Natural killer cell treated with Interleukin-12 subunit alpha and Interleukin-12 subunit beta and Interleukin-15 and Interleukin-18, amount 100 ng/mL, for 72 hours (primary cell): ENCODE results near the gene NFATC2. TPM values are rescaled to one million over a fixed set of nuclear protein-coding genes. Genes with fewer than 3 reads are reported as not detected.

Experiments
- ATAC-seq, 2 donors: fragments of 150-1000 bp; cut with Tn5 transposase in 1 of 2; sonication (Bioruptor Pico), chemical (Tn5 transposase) in 1 of 2; 2 replicates each; pipeline ENCODE4 v1.10.0; 2021
- DNase-seq: peaks from one replicate; pipeline ENCODE4 v3.0.0; 2022; ENCODE audit warnings: low spot score
- H3K27ac Mint-ChIP-seq, 2 donors: 1 replicate in 1 of 2; 2 replicates in 1 of 2; pipeline ENCODE4 v1.8.0; 2022; ENCODE audit warnings: mixed read lengths in 2 of 2, mild to moderate bottlenecking in 1 of 2, moderate library complexity in 1 of 2
- H3K27me3 Mint-ChIP-seq, 2 donors: 1 replicate in 1 of 2; 2 replicates in 1 of 2; pipeline ENCODE4 v1.8.0; 2022; ENCODE audit warnings: mixed read lengths in 2 of 2
- H3K36me3 Mint-ChIP-seq: one replicate; pipeline ENCODE4 v1.8.0; 2022; ENCODE audit warnings: mixed read lengths
- H3K4me1 Mint-ChIP-seq, 2 donors: 1 replicate in 1 of 2; 2 replicates in 1 of 2; pipeline ENCODE4 v1.8.0; 2022; ENCODE audit warnings: low read depth in 2 of 2, mixed read lengths in 2 of 2, mild to moderate bottlenecking in 1 of 2
- H3K4me3 Mint-ChIP-seq: one replicate; pipeline ENCODE4 v1.8.0; 2022; ENCODE audit warnings: mixed read lengths
- H3K9me3 Mint-ChIP-seq: 2 replicates; pipeline ENCODE4 v1.8.0; 2022; ENCODE audit warnings: mixed read lengths
- total RNA-seq, 2 donors: library from RNA; stranded (reverse); gene quantifications; one replicate each; pipeline ENCODE4 v1.2.3, GENCODE V29; 2022

NFATC2 gene
- total RNA-seq, 2 donors from 2014 or later, result 83.3 to 97.1 TPM

- H3K4me1 Mint-ChIP-seq, result peaks cover 8 to 33% of the 10 kb centered on the region in 2 donors
- peak overlapping the region; percentile 55 to 87 for H3K27ac Mint-ChIP-seq
- peaks cover 34% of the 10 kb centered on the region for H3K36me3 Mint-ChIP-seq
- DNase-seq (no peak), ATAC-seq (no peak)
- H3K27me3 Mint-ChIP-seq, result no peaks in the 10 kb centered on the region
- no peaks in the 10 kb centered on the region for H3K9me3 Mint-ChIP-seq
- no peak overlapping the region for H3K4me3 Mint-ChIP-seq
Observed at GRCh38 chr20:51457533-51457932, 85.0 kb downstream of the NFATC2 start.

DNA sequence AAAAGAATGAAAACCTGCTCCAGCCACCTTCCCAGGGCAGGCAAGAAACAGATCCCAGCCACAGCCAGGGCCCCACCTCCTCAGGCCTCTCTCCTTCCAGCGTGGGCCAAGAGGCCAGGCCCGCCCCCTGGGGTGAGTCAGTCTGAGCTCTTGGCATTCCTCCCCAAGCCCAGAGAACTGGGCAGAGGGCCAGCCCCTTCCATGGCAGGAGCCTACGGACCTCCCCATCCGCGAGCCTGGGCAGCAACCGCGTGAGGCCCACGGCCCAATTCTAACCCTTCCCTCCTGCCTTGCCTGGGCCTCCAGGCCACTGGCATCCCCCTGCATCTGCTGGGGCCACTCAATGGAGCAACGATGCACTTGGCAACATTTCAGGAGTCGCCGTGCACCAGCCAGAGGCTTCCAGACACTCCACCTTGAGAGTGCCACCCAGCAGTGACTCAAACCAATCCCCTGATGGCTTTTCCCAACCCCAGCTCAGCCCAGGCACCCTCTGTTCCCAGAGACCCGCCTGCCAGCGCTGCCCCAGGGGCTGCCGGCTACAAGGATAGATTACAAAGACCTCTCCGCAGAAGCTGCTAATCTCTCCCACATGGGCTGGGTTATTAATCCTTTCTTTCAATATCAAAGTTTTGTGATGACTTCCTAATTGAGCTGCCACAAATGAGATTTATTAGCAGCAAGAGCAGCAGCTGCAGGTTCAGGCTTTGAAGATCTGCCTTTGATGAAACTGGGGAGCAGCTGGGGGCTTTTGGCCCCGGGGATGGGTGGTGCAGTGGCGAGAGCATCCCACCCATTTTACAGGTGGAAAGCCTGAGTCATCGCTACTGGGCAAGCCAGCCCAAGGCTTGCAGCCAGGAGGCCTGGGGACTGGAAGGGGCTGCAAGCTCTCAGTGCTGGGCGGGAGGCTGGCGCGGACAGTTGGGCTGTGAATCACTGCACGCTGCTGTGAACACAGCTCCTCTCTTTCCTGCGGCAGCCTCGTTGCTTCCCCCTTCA is 85.7 kb downstream of the NFATC2 start:
- Mint-ChIP-seq H3K4me3 (no peak overlapping the region), H3K9me3 (no peaks in the 10 kb centered on the region), H3K27ac (peak overlapping the region; percentile 55 to 87)

GRCh38 chr20:51454250-51454865 is 88.2 kb downstream of the NFATC2 start:
- Mint-ChIP-seq H3K4me3 (no peak overlapping the region), H3K4me1 (peaks cover 27 to 48% of the 10 kb centered on the region in 2 donors), H3K27ac (peak overlapping the region in 1 of 2 donors; percentile 79), H3K27me3 (no peaks in the 10 kb centered on the region), H3K36me3 (peaks cover 38% of the 10 kb centered on the region), H3K9me3 (no peaks in the 10 kb centered on the region)
- no peak for ATAC-seq
- no peak for DNase-seq

More for the DNA sequence above, 85.7 kb downstream of the NFATC2 start:
- peaks cover 38% of the 10 kb centered on the region for H3K36me3 Mint-ChIP-seq
- H3K27me3 Mint-ChIP-seq, result no peaks in the 10 kb centered on the region
- no peak for DNase-seq
- H3K4me1 Mint-ChIP-seq, result peaks cover 14 to 39% of the 10 kb centered on the region in 2 donors
- peak in 1 of 2 donors; percentile 48 for ATAC-seq

GRCh38 chr20:51452734-51453365 is 89.7 kb downstream of the NFATC2 start:
- ATAC-seq (no peak), DNase-seq (no peak)
- Mint-ChIP-seq H3K4me3 (no peak overlapping the region), H3K9me3 (no peaks in the 10 kb centered on the region), H3K36me3 (peaks cover 38% of the 10 kb centered on the region), H3K4me1 (peaks cover 28 to 46% of the 10 kb centered on the region in 2 donors), H3K27me3 (no peaks in the 10 kb centered on the region), H3K27ac (peak overlapping the region; percentile 42 to 85)

GRCh38 chr20:51452091-51452613 is 90.4 kb downstream of the NFATC2 start:
- Mint-ChIP-seq H3K4me1 (peaks cover 31 to 49% of the 10 kb centered on the region in 2 donors), H3K4me3 (no peak overlapping the region), H3K36me3 (peaks cover 40% of the 10 kb centered on the region), H3K9me3 (no peaks in the 10 kb centered on the region), H3K27me3 (no peaks in the 10 kb centered on the region), H3K27ac (peak overlapping the region; percentile 42 to 85)
- ATAC-seq (no peak), DNase-seq (no peak)

- H3K27ac Mint-ChIP-seq, result peak overlapping the region; percentile 67 to 85
- DNase-seq, result no peak
- H3K4me1 Mint-ChIP-seq, result peaks cover 34 to 48% of the 10 kb centered on the region in 2 donors
- no peaks in the 10 kb centered on the region for H3K9me3 Mint-ChIP-seq
- peaks cover 40% of the 10 kb centered on the region for H3K36me3 Mint-ChIP-seq
- no peak for ATAC-seq
- H3K27me3 Mint-ChIP-seq, result no peaks in the 10 kb centered on the region
- H3K4me3 Mint-ChIP-seq, result no peak overlapping the region
Observed at GRCh38 chr20:51451484-51451883, 91.0 kb downstream of the NFATC2 start.

DNA sequence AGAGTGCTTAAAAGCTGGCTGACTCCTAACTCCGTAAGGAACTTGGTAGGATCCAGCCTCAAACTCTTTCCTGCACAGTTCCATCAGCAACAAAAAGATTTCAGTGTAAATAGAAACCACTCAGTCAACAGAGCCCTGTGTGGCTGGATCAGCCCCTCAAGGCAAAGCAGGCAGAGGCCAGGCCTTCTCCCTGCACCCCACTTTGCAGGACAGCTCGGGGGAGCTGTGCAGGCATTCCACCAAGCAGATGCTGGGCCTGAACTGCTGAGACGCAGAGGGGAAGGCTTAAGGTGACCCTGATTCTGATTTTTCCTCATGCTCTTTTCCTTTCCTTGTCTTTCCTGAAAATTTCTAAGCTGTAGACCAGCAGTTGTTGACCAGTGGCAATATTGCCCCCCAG is 91.5 kb downstream of the NFATC2 start:
- peaks cover 40% of the 10 kb centered on the region for H3K36me3 Mint-ChIP-seq
- no peaks in the 10 kb centered on the region for H3K27me3 Mint-ChIP-seq
- peak overlapping the region; percentile 67 to 85 for H3K27ac Mint-ChIP-seq
- H3K4me3 Mint-ChIP-seq, result no peak overlapping the region
- H3K9me3 Mint-ChIP-seq, result no peaks in the 10 kb centered on the region
- DNase-seq, result no peak
- ATAC-seq, result no peak
- peaks cover 37 to 52% of the 10 kb centered on the region in 2 donors for H3K4me1 Mint-ChIP-seq

DNA sequence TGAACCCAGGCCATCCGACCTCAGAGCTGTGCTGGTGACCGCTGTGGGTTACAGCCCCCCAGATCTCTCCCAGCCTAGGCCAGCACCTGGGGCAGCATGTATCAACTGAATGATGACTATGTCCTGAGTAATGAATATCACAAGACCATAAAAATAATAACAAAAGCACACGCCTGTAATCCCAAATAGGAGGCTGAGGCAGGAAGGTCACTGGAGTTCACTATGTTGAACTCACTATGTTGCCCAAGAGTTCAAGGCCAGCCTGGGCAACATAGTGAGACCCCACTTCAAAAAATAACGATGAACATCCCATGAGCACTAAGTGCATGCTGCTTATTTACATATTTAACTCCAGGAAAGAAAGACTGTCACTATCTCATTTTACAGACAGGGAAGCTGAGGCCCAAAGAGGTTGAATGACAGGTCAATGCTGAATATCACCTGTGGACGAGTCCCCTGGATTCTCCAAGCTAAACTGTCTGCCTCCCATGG is 92.3 kb downstream of the NFATC2 start:
- no peak for DNase-seq
- Mint-ChIP-seq H3K4me3 (no peak overlapping the region), H3K4me1 (peaks cover 42 to 54% of the 10 kb centered on the region in 2 donors), H3K27ac (peak overlapping the region; percentile 67 to 85), H3K36me3 (peaks cover 36% of the 10 kb centered on the region), H3K9me3 (no peaks in the 10 kb centered on the region), H3K27me3 (no peaks in the 10 kb centered on the region)
- ATAC-seq, result no peak

DNA sequence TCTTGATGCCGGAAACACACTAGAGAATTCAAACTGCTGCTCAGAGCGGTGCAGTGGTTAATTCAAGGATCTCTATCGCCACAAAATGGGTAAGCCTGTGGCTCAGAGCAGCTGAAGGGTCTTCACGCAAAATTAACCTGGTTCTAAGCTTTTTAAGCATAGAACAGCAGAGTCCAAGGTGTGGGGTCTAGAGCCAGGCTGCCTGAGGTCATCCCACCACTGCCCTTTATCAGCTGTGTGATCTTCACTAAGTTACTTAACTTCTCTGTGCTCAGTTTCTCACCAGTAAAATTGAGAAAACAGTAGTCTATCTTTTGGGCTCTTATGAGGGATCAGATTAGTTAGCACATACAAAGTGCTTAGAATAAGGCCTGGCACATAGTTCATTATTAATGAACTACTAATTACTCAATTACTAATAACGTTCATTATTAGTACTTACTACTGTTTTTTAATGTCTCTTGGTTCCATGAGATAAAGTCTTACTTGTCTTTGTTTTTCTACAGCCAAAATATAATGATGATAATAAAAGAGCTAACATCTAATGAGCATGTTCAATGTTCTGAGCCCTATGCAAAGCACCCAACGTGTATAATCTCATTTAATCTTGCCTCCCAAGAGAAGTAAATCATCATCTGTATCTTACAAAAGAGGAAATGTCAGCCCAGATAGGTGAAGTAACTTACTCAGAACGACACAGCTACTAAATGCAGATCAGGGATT is 92.9 kb downstream of the NFATC2 start:
- ATAC-seq, result no peak
- Mint-ChIP-seq H3K9me3 (no peaks in the 10 kb centered on the region), H3K36me3 (peaks cover 31% of the 10 kb centered on the region), H3K27ac (peak overlapping the region; percentile 67 to 85), H3K27me3 (no peaks in the 10 kb centered on the region), H3K4me3 (no peak overlapping the region), H3K4me1 (peaks cover 47 to 56% of the 10 kb centered on the region in 2 donors)
- DNase-seq, result no peak

DNA sequence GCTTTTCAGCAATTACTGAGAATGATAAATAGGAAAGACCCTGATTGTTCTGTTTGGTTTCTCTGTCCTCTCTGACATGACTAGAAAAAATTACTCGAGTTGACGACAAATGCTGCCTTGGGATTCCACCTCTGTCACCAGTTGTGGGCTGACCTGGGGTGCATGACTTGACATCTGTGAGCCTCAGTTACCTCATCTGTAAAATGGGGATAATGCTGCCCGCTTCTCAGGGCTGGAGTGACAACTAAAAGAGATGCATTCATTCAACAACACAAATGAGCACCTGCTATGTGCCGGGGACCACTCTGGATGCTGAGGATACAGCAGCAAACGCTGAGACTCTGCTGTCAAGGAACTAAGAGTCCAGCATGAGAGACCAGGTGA is 94.8 kb downstream of the NFATC2 start:
- Mint-ChIP-seq H3K9me3 (no peaks in the 10 kb centered on the region), H3K27me3 (no peaks in the 10 kb centered on the region), H3K4me3 (no peak overlapping the region), H3K4me1 (peaks cover 56% of the 10 kb centered on the region in 2 donors), H3K36me3 (peaks cover 15% of the 10 kb centered on the region), H3K27ac (peak overlapping the region; percentile 54 to 85)
- ATAC-seq (no peak), DNase-seq (no peak)

- Mint-ChIP-seq H3K27ac (peak overlapping the region; percentile 67 to 90), H3K27me3 (no peaks in the 10 kb centered on the region), H3K36me3 (peaks cover 10% of the 10 kb centered on the region), H3K9me3 (no peaks in the 10 kb centered on the region), H3K4me1 (peaks cover 50% of the 10 kb centered on the region in 2 donors), H3K4me3 (no peak overlapping the region)
- ATAC-seq, result no peak
- no peak for DNase-seq
Observed at GRCh38 chr20:51447097-51447764, 95.3 kb downstream of the NFATC2 start.

DNA sequence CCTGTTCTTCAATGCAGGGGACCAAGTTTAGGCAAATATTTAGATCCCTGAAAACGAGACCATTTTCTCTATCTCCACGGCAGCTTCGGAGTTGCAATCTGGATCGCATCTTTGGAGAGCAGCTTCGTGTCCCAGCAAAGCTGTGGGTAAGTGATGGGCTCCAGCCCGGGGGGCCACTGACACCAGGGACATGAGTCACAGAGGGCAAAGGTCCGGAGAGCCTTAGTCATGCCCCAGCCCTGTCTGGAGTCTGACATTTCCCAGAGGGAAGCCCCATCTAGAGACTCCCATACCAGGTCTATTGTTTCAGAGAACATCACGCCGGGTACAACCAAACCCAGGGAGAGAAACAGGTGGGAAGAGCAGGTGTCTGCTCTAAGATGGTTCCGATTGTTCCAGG is 95.9 kb downstream of the NFATC2 start:
- Mint-ChIP-seq H3K27ac (peak overlapping the region; percentile 67 to 90), H3K4me1 (peaks cover 47% of the 10 kb centered on the region in 2 donors), H3K9me3 (no peaks in the 10 kb centered on the region), H3K27me3 (no peaks in the 10 kb centered on the region), H3K36me3 (peaks cover 8% of the 10 kb centered on the region), H3K4me3 (no peak overlapping the region)
- no peak for DNase-seq
- ATAC-seq, result no peak
